GM18499 (cell line): ENCODE results near the gene GPC6.
"Not testable (repeated sequence)": the region's sequence is repeated elsewhere in the genome, so short reads cannot be mapped to it uniquely, and the experiment has no call there.

ENCODE experiments used
- ATAC-seq: cut with Tn5 transposase; IDR thresholded peaks from one replicate; pipeline ENCODE4 v1.9.1; 2021; ENCODE audit warnings: moderate number of reproducible peaks; ENCODE audit not compliant: insufficient read depth, unreplicated experiment

GPC6 gene

DNA sequence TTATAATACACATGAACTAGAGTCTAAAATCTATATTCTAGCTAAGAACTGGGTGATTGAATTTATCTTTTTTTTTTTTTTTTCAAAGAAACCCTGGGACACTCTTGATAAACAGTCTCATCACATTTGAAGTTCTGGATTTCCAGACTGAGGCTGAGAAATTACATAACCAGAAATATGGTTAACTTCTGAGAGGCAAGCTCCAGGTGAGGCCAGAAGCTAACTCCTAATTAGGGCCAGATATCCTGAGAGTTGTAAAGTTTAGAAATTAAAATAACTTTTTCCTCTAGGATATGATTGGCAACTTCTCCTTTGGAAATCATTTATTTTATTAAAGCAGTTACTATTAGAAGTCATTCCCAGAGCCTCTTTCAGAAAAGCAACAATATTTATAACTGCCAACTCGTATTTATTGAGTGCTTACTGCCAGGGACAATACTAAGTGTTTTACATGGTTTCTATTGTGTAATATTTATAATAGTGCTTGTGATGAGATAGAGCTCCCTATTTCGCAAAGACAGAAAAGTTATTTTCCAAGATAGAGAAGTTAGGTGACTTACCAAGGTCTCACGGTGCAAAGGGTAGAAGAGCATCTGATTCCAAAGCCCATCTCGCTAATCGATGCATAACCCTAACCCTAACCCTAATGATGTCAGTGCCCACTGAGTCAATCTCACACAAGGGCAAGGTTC is 1065.2 kb downstream of the GPC6 start:
- no peak for ATAC-seq

DNA sequence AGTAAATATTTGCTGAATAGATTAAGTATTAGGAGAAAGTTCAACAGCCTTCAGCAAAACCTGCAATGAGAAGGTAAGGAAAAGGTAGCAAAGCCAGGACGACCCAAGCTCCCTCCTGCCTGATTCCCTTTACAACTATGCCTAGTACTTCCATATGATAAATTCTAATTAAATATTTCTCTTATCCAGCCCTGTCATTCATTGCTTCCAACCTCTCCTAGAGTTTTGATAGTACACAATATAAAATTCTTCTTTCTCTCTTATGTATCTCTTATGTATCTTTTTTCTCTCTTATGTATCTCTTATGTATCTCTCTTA is 1065.7 kb downstream of the GPC6 start:
- ATAC-seq = no peak

- no peak for ATAC-seq
Measured at GRCh38 chr13:94296471-94296870, 1069.9 kb downstream of the GPC6 start.

DNA sequence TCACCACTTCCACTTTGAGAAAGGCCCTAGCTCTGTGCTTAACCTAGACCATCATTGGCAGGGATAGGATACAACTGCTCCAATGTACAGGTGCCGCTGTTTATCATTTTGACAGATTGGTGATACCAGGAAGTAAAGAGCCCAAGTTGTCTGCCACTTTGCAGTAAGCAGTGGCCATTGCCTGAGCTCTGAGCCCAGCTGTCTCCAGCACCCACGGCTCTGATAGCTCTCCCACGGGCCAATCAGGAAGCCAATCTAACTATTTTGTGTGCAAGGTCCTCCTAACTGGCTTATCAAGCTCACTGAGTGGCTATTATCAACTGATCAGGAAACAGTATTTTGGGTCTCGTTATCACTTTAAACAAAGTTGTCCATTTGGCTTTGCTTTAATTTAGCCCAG is 1071.7 kb downstream of the GPC6 start:
- no peak for ATAC-seq

GRCh38 chr13:94300401-94300800 is 1073.8 kb downstream of the GPC6 start:
- ATAC-seq = no peak

- ATAC-seq = no peak
Measured at GRCh38 chr13:94301487-94301886, 1074.9 kb downstream of the GPC6 start.

DNA sequence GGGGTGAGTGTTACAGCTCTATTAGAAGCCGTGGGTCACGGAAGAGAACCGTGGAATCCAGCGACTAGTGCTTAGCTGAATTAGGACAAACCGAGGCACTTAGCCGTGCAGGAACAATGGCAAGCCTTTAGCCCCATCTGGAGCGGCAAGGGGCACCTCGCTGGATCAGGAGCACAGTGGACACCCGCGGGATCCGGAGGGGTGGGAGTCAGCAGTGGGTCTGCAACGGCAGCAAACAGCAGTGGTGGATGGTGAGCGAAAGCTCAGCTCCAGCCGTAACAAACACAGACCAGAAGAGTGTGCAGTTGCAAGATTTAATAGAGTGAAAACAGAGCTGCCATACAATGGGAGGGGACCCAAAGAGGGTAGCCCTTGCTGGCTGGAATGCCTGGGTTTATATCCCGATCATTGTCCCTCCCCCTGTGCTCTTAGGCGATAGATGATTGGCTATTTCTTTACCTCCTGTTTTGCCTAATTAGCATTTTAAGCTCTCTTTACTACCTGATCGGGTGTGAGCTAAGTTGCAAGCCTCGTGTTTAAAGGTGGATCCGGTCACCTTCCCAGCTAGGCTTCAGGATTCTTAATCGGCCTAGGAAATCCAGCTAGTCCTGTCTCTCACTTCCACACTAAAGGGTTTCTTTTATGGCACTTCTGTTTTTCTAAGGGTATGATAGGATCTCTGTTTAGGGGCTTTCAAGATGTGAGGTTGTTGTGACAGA is 1076.4 kb downstream of the GPC6 start:
- not testable (repeated sequence) for ATAC-seq

DNA sequence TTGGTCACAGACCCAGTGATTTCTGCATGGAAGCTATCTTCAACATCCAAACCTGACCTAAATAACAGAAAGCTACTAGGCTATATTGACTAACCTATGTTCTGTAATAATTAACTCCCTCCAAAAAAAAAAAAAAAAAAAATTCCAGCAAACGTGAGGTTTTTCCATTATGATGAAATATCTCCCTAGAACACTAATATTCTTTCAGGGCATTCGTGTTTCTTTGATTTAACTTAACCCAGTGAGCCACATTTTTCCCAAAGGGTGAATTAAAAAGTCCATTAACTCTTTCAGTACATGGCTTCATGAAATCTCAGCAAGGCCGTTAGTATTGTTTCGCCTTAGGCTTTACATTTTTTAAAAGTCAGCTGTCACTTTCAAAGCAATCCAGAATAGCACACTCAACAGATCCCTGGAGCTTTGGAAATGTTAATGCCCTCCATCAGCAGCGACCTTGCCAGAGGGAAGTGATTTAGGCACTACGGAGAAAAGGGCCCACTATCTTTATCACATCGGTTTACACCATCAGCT is 1077.1 kb downstream of the GPC6 start:
- no peak for ATAC-seq

DNA sequence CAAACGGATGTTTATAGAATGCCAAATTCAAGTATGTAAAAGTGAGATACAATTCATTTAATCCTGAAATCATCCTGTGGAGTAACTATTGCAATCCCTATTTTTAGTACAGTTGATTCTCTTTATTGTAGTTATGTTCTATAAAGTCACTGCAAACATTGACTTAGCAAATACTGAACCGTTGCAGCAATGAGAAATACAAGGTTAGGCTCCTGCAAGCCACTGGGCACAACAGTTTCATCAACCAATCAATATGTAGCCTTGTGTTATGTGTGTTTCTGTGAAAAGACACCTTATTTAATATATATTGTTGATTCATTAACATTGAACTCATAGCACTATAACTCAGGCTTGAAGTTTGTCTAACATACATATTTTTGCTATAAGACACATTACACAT is 1078.4 kb downstream of the GPC6 start:
- ATAC-seq = no peak

GRCh38 chr13:94305463-94305862 is 1078.9 kb downstream of the GPC6 start:
- ATAC-seq = no peak

DNA sequence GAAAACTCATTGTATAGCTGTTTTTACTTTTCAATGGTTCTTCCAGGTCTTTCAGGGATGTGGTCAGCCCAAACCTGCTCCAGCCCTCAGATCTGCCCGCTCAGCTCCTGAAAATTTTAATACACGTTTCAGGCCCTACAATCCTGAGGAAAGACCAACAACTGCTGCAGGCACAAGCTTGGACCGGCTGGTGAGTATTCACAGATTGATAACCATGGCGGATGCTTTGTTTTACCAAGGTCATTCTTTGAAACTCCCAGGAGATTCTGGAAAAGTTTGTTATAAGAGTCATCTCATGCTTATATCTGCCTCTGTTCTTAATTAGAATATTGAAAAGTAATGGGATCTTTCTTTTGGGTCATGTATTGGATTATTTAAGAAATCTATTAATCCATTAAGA is 1079.3 kb downstream of the GPC6 start:
- ATAC-seq = no peak

DNA sequence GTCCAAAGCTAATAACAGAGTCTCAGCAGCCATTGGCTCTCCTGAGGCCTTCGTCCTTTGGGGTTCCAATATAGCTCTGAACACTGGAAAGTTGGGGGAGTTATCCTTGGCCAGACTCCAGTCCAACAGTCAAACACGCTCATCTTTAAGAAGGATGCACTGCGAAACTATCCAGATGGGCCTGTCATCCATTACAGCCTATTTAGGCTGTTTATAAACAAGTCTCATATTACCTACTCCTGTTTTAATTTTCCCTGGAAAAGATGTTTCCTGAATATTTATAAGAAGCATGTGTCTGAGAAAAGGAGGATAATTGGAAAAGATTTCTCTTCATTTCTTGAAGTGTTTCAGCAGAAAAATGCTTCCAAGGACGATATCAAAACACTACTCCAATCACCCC is 1082.2 kb downstream of the GPC6 start:
- no peak for ATAC-seq

GRCh38 chr13:94309576-94309975 is 1083.0 kb downstream of the GPC6 start:
- ATAC-seq = no peak

DNA sequence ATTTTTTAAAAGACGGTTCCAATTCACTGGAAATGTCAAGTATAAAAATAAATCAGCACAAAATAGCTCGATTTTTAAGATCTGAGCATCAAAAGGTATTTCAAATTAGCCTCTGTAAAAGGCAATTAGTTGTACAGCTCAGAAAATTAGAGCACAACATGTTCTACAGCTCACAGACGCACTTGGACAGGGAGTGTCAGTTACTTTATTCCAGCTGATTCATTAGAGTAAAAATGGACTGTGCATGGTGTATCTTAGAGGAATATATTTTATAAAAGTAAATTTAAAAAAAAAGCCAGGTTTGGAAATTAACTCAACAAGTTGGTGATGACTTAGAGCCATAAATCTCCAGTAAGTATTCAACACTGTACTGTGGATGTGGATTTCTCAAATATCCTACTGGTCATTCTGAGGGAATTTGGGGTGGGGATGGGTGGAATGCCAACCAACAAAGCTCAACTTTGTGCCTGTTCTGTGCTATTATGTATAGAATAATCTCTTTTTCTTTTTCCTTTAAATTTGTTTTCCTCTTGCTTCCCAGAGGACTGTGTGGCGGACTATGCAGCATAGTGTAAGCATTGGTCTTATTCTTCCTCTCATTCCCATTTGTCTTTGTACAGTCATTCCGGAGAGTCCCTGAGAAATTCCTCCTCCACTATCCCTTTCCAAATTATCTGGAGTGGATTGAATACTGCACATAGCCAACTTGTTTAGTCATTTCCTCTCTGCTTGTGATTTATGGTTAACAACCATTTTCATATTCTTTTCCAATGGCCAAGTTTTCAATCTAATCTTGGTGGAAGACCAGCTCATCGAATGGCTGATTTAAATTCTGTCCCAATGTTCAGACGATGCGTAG is 1083.6 kb downstream of the GPC6 start:
- ATAC-seq = no peak

- ATAC-seq = no peak
Measured at GRCh38 chr13:94311893-94312292, 1085.3 kb downstream of the GPC6 start.

DNA sequence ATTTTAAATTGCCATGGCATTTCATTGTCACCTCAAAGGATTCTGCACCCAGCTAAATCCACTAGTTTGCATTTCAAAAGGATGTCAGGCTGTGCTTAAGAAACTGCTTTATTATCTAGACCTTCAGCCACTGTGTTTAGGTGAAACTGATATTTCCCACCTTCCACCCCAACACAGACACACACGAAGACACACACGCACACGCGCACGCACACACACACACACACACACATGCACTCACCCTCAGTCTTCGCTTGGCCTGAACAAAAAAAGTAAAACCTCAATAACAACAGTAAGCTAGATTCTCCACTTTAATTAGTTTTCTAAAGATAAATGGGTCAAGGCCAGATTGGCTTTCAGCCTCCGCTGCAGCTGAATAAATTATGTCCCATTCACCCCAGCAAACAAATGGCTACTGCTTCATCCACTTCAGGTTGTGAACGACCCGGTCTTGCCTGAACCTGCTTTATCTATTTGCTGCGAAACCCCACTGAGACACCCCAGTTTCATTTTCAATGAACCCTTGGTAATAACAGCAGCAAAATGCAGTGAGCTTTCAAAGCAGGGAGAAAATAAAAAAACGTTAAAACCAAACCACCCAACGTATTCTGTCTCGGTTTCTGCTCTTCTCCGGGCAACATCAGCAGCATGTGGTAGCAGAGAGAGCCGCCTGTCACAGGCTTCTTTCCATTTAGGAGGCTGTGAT is 1086.1 kb downstream of the GPC6 start:
- no peak for ATAC-seq

DNA sequence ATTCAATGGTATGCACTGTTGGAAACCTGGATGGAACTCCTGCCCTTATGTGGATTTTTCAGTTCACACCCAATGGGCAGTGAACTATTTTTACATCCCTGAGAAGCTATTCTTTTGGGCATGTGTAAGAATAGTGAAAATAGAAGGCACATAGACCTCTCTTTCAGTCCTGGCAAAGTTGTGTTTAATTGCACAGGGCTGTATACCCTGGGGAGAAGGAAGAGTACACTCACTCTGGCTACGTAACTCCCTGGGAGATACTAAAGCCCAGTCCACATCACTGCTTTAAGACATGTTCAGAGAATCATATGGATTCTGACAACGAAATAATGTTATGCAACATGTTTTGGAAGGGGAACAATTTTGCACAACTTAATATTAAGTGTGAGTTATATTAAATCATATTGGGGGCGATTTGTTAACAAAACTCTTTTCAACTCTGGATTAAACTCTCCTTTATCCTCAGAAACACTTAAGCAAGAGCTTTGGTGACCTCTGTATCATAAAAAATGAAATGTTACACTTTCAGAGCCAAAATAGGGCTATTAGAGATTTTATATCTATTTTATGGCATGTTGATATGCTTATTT is 1086.8 kb downstream of the GPC6 start:
- no peak for ATAC-seq

- no peak for ATAC-seq
Measured at GRCh38 chr13:94313926-94314325, 1087.3 kb downstream of the GPC6 start.

GRCh38 chr13:94315188-94315587 is 1088.6 kb downstream of the GPC6 start:
- no peak for ATAC-seq

DNA sequence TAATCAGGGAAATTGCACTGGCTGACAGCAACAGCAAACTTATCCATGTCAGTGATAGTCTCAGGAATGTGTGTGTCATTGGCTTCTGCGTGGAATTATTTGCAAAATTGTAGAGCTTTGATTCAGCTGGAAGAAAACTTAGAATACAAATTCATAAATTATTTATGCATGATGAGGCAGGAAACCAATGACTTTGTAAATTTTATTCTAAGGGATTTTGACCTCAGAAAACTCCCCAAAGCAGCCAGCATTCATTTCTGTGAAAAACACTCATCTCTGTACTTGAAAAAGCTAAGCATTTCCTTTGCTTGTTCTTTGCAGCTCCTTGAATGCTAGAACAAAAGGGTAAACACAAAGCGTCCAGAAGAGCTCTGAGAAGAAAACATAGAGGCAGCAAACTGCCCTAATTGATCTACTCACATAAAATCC is 1090.5 kb downstream of the GPC6 start:
- peak; percentile 73 for ATAC-seq
